GM12892 (cell line): Measurements from ENCODE around the gene HSPA4L.

Experiments used
- POLR2A ChIP-seq: IDR thresholded peaks from 2 replicates; pipeline ENCODE4 v1.6.1; 2011; ENCODE audit warnings: low read depth, low read length, control low read depth
- POLR2AphosphoS5 ChIP-seq: IDR thresholded peaks from 2 replicates; pipeline ENCODE4 v1.6.1; 2011; ENCODE audit warnings: low read depth, low read length, control low read depth
- TAF1 ChIP-seq: IDR thresholded peaks from 2 replicates; pipeline ENCODE4 v1.6.1; 2011; ENCODE audit warnings: low read depth, mild to moderate bottlenecking, control low read depth, low read length, borderline replicate concordance

- TF ChIP-seq POLR2AphosphoS5 = no peak
- no peak for TF ChIP-seq POLR2A
- TF ChIP-seq TAF1 = no peak
These were observed 75.5 kb downstream of the HSPA4L start for GRCh38 chr4:127857641-127858040.
